Loucy (cell line): ENCODE measurements around the gene QPCT.

Source experiments
- EZH2phosphoT487 ChIP-seq: fragments of 200-600 bp; IDR thresholded peaks from 2 replicates; pipeline ENCODE4 v1.6.1; 2018; ENCODE audit warnings: antibody characterized with exemption, mild to moderate bottlenecking, moderate library complexity, borderline replicate concordance
- TF ChIP-seq, protein P1 (sequence below): fragments of 200-600 bp; sonication (generic); conservative IDR thresholded peaks from 2 replicates; pipeline ENCODE4 v1.5.1; 2014; ENCODE audit warnings: mild to moderate bottlenecking, antibody characterized with exemption, low read length

DNA sequence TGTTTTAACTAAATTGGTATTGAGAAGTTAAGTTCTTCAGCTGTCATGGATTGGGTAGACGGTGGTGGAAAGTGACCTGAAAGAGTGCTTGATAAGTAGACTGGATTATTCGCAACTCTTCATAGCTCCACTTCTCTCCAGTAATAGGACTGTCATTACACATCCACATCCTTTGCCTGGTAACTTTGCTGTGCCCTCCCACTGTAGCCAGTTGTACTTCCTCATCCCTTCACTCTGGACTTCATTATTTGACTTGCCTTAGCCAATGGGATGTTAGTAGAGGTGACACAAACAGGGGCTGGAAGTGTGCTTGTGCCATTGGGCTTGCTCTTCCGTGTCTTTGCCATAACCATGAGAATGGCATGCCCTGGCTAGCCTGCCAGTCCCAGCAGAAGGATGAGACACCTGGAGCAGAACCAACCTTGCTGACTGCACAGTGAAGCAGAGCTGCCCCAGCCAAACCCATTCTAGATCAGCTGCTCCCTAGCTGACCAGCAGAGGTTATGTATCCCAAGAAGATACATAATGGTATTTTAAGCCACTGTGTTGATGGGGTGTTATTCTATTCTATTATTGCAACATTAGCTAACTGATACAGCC, 16.9 kb downstream of the QPCT start:
- TF ChIP-seq, protein P1, sequence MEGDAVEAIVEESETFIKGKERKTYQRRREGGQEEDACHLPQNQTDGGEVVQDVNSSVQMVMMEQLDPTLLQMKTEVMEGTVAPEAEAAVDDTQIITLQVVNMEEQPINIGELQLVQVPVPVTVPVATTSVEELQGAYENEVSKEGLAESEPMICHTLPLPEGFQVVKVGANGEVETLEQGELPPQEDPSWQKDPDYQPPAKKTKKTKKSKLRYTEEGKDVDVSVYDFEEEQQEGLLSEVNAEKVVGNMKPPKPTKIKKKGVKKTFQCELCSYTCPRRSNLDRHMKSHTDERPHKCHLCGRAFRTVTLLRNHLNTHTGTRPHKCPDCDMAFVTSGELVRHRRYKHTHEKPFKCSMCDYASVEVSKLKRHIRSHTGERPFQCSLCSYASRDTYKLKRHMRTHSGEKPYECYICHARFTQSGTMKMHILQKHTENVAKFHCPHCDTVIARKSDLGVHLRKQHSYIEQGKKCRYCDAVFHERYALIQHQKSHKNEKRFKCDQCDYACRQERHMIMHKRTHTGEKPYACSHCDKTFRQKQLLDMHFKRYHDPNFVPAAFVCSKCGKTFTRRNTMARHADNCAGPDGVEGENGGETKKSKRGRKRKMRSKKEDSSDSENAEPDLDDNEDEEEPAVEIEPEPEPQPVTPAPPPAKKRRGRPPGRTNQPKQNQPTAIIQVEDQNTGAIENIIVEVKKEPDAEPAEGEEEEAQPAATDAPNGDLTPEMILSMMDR, result no peak
- no peak for TF ChIP-seq EZH2phosphoT487
